H9 (cell line): ENCODE measurements around the gene SLC24A3. TPM values are rescaled to one million over a fixed set of nuclear protein-coding genes. Genes with fewer than 3 reads are reported as not detected.

ENCODE experiments used
- DNase-seq: peaks from one replicate; pipeline ENCODE4 v3.0.0-alpha.2; 2017
- H2AFZ ChIP-seq: one replicate; pipeline ENCODE4 v1.6.1; 2013; ENCODE audit warnings: mild to moderate bottlenecking, low read length, control low read depth, moderate library complexity
- H2AK5ac ChIP-seq: 2 replicates; pipeline ENCODE4 v1.6.1; 2013; ENCODE audit warnings: low read length, control low read depth, mixed read lengths; ENCODE audit not compliant: insufficient read length
- H2BK120ac ChIP-seq: one replicate; pipeline ENCODE4 v1.6.1; 2013; ENCODE audit warnings: low read depth, mild to moderate bottlenecking, low read length, control low read depth, inconsistent platforms; ENCODE audit not compliant: poor library complexity, severe bottlenecking
- H2BK12ac ChIP-seq: 2 replicates; pipeline ENCODE4 v1.6.1; 2013; ENCODE audit warnings: low read length, control low read depth, mixed read lengths, low read depth; ENCODE audit not compliant: insufficient read length
- H2BK15ac ChIP-seq: 2 replicates; pipeline ENCODE4 v1.6.1; 2013; ENCODE audit warnings: low read depth, low read length, control low read depth
- H2BK20ac ChIP-seq: one replicate; pipeline ENCODE4 v1.6.1; 2013; ENCODE audit warnings: low read depth, mild to moderate bottlenecking, low read length, control low read depth, inconsistent platforms; ENCODE audit not compliant: poor library complexity, severe bottlenecking
- H2BK5ac ChIP-seq: 2 replicates; pipeline ENCODE4 v1.6.1; 2013; ENCODE audit warnings: low read length, control low read depth, mixed read lengths; ENCODE audit not compliant: insufficient read length
- H3K14ac ChIP-seq: 2 replicates; pipeline ENCODE4 v1.6.1; 2013; ENCODE audit warnings: low read length, control low read depth; ENCODE audit not compliant: insufficient read depth
- H3K18ac ChIP-seq: 2 replicates; pipeline ENCODE4 v1.6.1; 2013; ENCODE audit warnings: low read depth, mild to moderate bottlenecking, mixed read lengths, low read length, control low read depth; ENCODE audit not compliant: insufficient read length
- H3K23ac ChIP-seq: 2 replicates; pipeline ENCODE4 v1.6.1; 2013; ENCODE audit warnings: low read length, control low read depth, mixed read lengths, low read depth; ENCODE audit not compliant: insufficient read length
- H3K23me2 ChIP-seq: 2 replicates; pipeline ENCODE4 v1.6.1; 2013; ENCODE audit warnings: low read depth, mild to moderate bottlenecking, mixed read lengths, low read length, control low read depth; ENCODE audit not compliant: insufficient read length, poor library complexity, severe bottlenecking
- H3K27ac ChIP-seq: 2 replicates; pipeline ENCODE4 v1.5.1; 2013; ENCODE audit warnings: low read length, control low read depth, mixed read lengths, low read depth; ENCODE audit not compliant: insufficient read length
- H3K27me3 ChIP-seq: 2 replicates; pipeline ENCODE4 v1.6.1; 2013; ENCODE audit warnings: low read length, control low read depth, inconsistent platforms; ENCODE audit not compliant: insufficient read depth
- H3K4ac ChIP-seq: 2 replicates; pipeline ENCODE4 v1.6.1; 2013; ENCODE audit warnings: low read depth, mild to moderate bottlenecking, control low read depth, inconsistent platforms, low read length, moderate library complexity
- H3K4me1 ChIP-seq: 2 replicates; pipeline ENCODE4 v1.6.1; 2013; ENCODE audit warnings: low read length, control low read depth, inconsistent platforms; ENCODE audit not compliant: insufficient read depth
- H3K4me2 ChIP-seq: 2 replicates; pipeline ENCODE4 v1.6.1; 2013; ENCODE audit warnings: low read length, control low read depth, mixed read lengths; ENCODE audit not compliant: insufficient read length, insufficient read depth
- H3K56ac ChIP-seq: 2 replicates; pipeline ENCODE4 v1.6.1; 2013; ENCODE audit warnings: low read depth, mild to moderate bottlenecking, mixed read lengths, low read length, control low read depth; ENCODE audit not compliant: insufficient read length
- H3K79me1 ChIP-seq: 2 replicates; pipeline ENCODE4 v1.6.1; 2013; ENCODE audit warnings: low read depth, mild to moderate bottlenecking, moderate library complexity, low read length, control low read depth, inconsistent platforms; ENCODE audit not compliant: insufficient read depth, poor library complexity, severe bottlenecking
- H3K79me2 ChIP-seq: 2 replicates; pipeline ENCODE4 v1.6.1; 2013; ENCODE audit warnings: low read length, control low read depth, inconsistent platforms; ENCODE audit not compliant: insufficient read depth
- H3K9ac ChIP-seq: 2 replicates; pipeline ENCODE4 v1.6.1; 2013; ENCODE audit warnings: low read length, control low read depth, mixed read lengths; ENCODE audit not compliant: insufficient read length; ENCODE audit errors: extremely low read depth
- H3K9me3 ChIP-seq: one replicate; pipeline ENCODE4 v1.6.1; 2013; ENCODE audit warnings: low read depth, low read length, inconsistent platforms; ENCODE audit not compliant: control insufficient read depth
- H3T11ph ChIP-seq: one replicate; pipeline ENCODE4 v1.6.1; 2013; ENCODE audit warnings: mild to moderate bottlenecking, low read length, control low read depth, inconsistent platforms
- H4K20me1 ChIP-seq: one replicate; pipeline ENCODE4 v1.6.1; 2013; ENCODE audit not compliant: control insufficient read depth, insufficient read length, insufficient read depth
- H4K5ac ChIP-seq: 2 replicates; pipeline ENCODE4 v1.6.1; 2013; ENCODE audit warnings: low read depth, mild to moderate bottlenecking, mixed read lengths, low read length, control low read depth; ENCODE audit not compliant: insufficient read length
- H4K8ac ChIP-seq: replicated peaks from 2 replicates; pipeline ENCODE4 v1.6.1; 2013; ENCODE audit warnings: low read length, control low read depth, mixed read lengths, low read depth; ENCODE audit not compliant: insufficient read length
- H4K91ac ChIP-seq: 2 replicates; pipeline ENCODE4 v1.6.1; 2013; ENCODE audit warnings: low read depth, mild to moderate bottlenecking, moderate library complexity, mixed read lengths, low read length, control low read depth; ENCODE audit not compliant: insufficient read length
- H3K27ac Mint-ChIP-seq, 3 experiments: 2 replicates in 2 of 3; 3 replicates in 1 of 3; pipeline ENCODE4 v1.8.0; 2020 to 2021; ENCODE audit warnings: mixed read lengths in 3 of 3, mild to moderate bottlenecking in 1 of 3, moderate library complexity in 1 of 3
- H3K27me3 Mint-ChIP-seq: 2 replicates; pipeline ENCODE4 v1.8.0; 2021; ENCODE audit warnings: low read depth, mild to moderate bottlenecking, moderate library complexity, mixed read lengths
- H3K36me3 Mint-ChIP-seq, 3 experiments: 2 replicates in 2 of 3; 3 replicates in 1 of 3; pipeline ENCODE4 v1.8.0; 2020 to 2021; ENCODE audit warnings: low read depth in 3 of 3, mixed read lengths in 3 of 3; ENCODE audit not compliant: insufficient read depth in 1 of 3
- H3K4me1 Mint-ChIP-seq, 2 experiments: 2 replicates each; pipeline ENCODE4 v1.8.0; 2020; ENCODE audit warnings: mixed read lengths in 2 of 2
- H3K4me3 Mint-ChIP-seq, 2 experiments: 2 replicates in 1 of 2; 3 replicates in 1 of 2; pipeline ENCODE4 v1.8.0; 2020 to 2021; ENCODE audit warnings: mild to moderate bottlenecking in 2 of 2, mixed read lengths in 2 of 2, moderate library complexity in 1 of 2
- H3K9me3 Mint-ChIP-seq, 2 experiments: 2 replicates in 1 of 2; 3 replicates in 1 of 2; pipeline ENCODE4 v1.8.0; 2020; ENCODE audit warnings: mild to moderate bottlenecking in 2 of 2, mixed read lengths in 2 of 2, moderate library complexity in 1 of 2
- WGBS: extraction: QIAGEN DNeasy Blood & Tissue Kit; methylation state at CpG from one replicate; pipeline ENCODE4 v1.1.7; 2013; ENCODE audit warnings: missing lambda C conversion rate, low lambda C conversion rate, mixed read lengths; ENCODE audit not compliant: insufficient read length; ENCODE audit errors: extremely low coverage; 5-methylcytosine and 5-hydroxymethylcytosine counted together
- total RNA-seq: library from RNA; stranded (reverse); gene quantifications from 2 replicates; pipeline ENCODE4 v1.2.1, GENCODE V29; 2021
- TF ChIP-seq, protein P1 (sequence below): fragments of 200-600 bp; sonication (generic); conservative IDR thresholded peaks from 3 replicates; pipeline ENCODE4 v1.8.0; 2021; ENCODE audit warnings: antibody characterized with exemption, mild to moderate bottlenecking

SLC24A3 gene
- total RNA-seq, 1 experiment from 2014 or later, result 0.83 TPM

- Histone ChIP-seq H4K8ac (no peak overlapping the region), H4K5ac (no peak overlapping the region), H3K27me3 (no peaks in the 10 kb centered on the region), H4K91ac (no peak overlapping the region), H3K9me3 (peaks cover 8% of the 10 kb centered on the region), H2BK5ac (no peak overlapping the region), H3K9ac (no peak overlapping the region), H2AK5ac (no peak overlapping the region), H3K14ac (no peak overlapping the region), H2BK12ac (no peak overlapping the region), H3K23me2 (no peaks in the 10 kb centered on the region), H2BK15ac (no peak overlapping the region), H3K4me1 (no peaks in the 10 kb centered on the region), H2BK20ac (no peak overlapping the region), H3K23ac (no peak overlapping the region), H3K4me2 (no peak overlapping the region), H3K4ac (no peak overlapping the region), H2AFZ (no peak overlapping the region), H3K79me2 (no peaks in the 10 kb centered on the region), H3K18ac (no peak overlapping the region), H3T11ph (no peak overlapping the region), H3K56ac (no peak overlapping the region), H3K27ac (no peak overlapping the region), H3K79me1 (no peaks in the 10 kb centered on the region), H2BK120ac (no peak overlapping the region), H4K20me1 (no peaks in the 10 kb centered on the region)
- H3K9me3 Mint-ChIP-seq, result peaks cover 20 to 21% of the 10 kb centered on the region in 2 experiments
- peaks cover 5 to 13% (median 12%) of the 10 kb centered on the region in 3 experiments; a peak in 6 of 7 replicates for H3K36me3 Mint-ChIP-seq
- peaks cover 4% of the 10 kb centered on the region for H3K27me3 Mint-ChIP-seq
- no peak for DNase-seq
- H3K4me1 Mint-ChIP-seq, result no peaks in the 10 kb centered on the region
- H3K27ac Mint-ChIP-seq, result no peak overlapping the region
- WGBS, result no CpG with 5 or more reads among the region's 5 CpGs
- no peak overlapping the region for H3K4me3 Mint-ChIP-seq
- TF ChIP-seq, protein P1, sequence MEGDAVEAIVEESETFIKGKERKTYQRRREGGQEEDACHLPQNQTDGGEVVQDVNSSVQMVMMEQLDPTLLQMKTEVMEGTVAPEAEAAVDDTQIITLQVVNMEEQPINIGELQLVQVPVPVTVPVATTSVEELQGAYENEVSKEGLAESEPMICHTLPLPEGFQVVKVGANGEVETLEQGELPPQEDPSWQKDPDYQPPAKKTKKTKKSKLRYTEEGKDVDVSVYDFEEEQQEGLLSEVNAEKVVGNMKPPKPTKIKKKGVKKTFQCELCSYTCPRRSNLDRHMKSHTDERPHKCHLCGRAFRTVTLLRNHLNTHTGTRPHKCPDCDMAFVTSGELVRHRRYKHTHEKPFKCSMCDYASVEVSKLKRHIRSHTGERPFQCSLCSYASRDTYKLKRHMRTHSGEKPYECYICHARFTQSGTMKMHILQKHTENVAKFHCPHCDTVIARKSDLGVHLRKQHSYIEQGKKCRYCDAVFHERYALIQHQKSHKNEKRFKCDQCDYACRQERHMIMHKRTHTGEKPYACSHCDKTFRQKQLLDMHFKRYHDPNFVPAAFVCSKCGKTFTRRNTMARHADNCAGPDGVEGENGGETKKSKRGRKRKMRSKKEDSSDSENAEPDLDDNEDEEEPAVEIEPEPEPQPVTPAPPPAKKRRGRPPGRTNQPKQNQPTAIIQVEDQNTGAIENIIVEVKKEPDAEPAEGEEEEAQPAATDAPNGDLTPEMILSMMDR, result no peak
These were observed 467.6 kb downstream of the SLC24A3 start for GRCh38 chr20:19679900-19680495.
